ENCODE measurements around the gene FRY.

- TF ChIP-seq CTCF (IDR thresholded peaks at IDR 0.05; ENCODE audit: insufficient read depth, low read length) (no peak), POLR2AphosphoS5 (IDR thresholded peaks at IDR 0.05; ENCODE audit: low read depth) (no peak), REST (IDR thresholded peaks at IDR 0.05; ENCODE audit: insufficient replicate concordance, low read depth) (no peak), SPI1 (IDR thresholded peaks at IDR 0.05; ENCODE audit: borderline replicate concordance, low read depth) (no peak)
Observed at GRCh38 chr13:32153056-32153455, 121.5 kb downstream of the FRY start.

All from HL-60 (cell line).